Activated B cell treated with CpG ODN at 0.5 μM for 24 hours (primary cell): ENCODE data around the gene GRM7. TPM values are rescaled to one million over a fixed set of nuclear protein-coding genes. Genes with fewer than 3 reads are reported as not detected.

Experiments used
- ATAC-seq: fragments of 200-7000 bp; cut with Tn5 transposase; one replicate; pipeline ENCODE4 v1.10.0; 2021; ENCODE audit warnings: low read depth, mild to moderate bottlenecking, moderate library complexity
- CTCF ChIA-PET: fragments of 350-600 bp; sonication (Branson Sonifier 250); formaldehyde crosslinking; loops from one replicate; lab custom pipeline; 2021; ENCODE audit warnings: antibody characterized with exemption; lab: Charles Lee
- POLR2A ChIA-PET: fragments of 350-600 bp; sonication (Branson Sonifier 250); formaldehyde crosslinking; loops from one replicate; lab custom pipeline; 2021; ENCODE audit warnings: antibody characterized with exemption; lab: Charles Lee
- DNase-seq: peaks from one replicate; pipeline ENCODE4 v3.0.0; 2022
- H3K27ac Mint-ChIP-seq: one replicate; pipeline ENCODE4 v1.8.0; 2020; ENCODE audit warnings: mixed read lengths
- H3K27me3 Mint-ChIP-seq: one replicate; pipeline ENCODE4 v1.8.0; 2021; ENCODE audit warnings: mixed read lengths
- H3K36me3 Mint-ChIP-seq: one replicate; pipeline ENCODE4 v1.8.0; 2021; ENCODE audit warnings: low read depth, mixed read lengths
- H3K4me1 Mint-ChIP-seq: one replicate; pipeline ENCODE4 v1.8.0; 2021; ENCODE audit warnings: mixed read lengths
- H3K4me3 Mint-ChIP-seq: one replicate; pipeline ENCODE4 v1.8.0; 2020; ENCODE audit warnings: mild to moderate bottlenecking, mixed read lengths
- H3K9me3 Mint-ChIP-seq: one replicate; pipeline ENCODE4 v1.8.0; 2020; ENCODE audit warnings: mixed read lengths
- intact Hi-C: fragments of 100-400 bp; cut with micrococcal nuclease; formaldehyde crosslinking; loops from one replicate; pipeline ENCODE4 v1.15.1; 2024
- total RNA-seq: library from RNA; stranded (reverse); gene quantifications from 2 replicates; pipeline ENCODE4 v1.2.3, GENCODE V29; 2022
- TF ChIP-seq, protein P1 (sequence below): fragments of 200-600 bp; IDR thresholded peaks from one replicate; pipeline ENCODE4 v1.8.0; 2022; ENCODE audit warnings: antibody characterized with exemption, mild to moderate bottlenecking

Gene GRM7
- total RNA-seq, 1 donor from 2014 or later: not detected

DNA sequence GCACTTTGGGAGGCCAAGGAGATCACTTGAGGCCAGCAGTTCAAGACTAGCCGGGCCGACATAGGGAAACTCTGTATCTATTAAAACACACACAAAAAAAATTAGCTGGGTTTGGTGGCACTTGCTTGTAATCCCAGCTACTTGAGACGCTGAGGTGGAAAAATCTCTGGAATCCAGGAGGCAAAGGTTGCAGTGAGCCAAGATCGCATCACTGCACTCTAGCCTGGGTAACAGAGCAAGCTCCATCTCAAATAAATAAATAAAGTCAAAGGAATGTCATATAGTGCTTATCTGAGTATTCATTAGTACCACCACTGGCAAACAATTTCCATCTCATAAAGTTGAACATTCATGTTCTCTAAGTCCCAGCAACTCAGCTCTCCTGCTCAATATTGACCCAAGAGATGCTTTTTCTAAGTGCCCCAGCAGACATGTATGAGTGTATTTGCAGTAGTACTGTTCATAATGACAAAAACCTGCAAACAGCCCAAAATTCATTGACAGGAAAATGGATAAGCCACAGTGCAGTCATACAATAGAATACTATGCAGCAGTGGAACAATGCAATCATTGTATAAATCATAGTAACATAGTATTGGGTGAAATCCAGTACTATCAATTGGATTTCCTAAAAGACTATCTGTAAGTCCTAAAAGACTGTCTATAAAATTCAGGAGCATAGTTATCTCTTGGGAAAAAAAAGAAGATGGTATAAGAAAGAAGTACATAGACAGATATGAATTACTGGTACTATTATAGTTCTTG lies 889.2 kb downstream of the GRM7 start:
- Mint-ChIP-seq H3K9me3 (no peaks in the 10 kb centered on the region), H3K27ac (no peak overlapping the region), H3K4me1 (no peaks in the 10 kb centered on the region), H3K4me3 (no peak overlapping the region), H3K36me3 (no peaks in the 10 kb centered on the region), H3K27me3 (no peaks in the 10 kb centered on the region)
- TF ChIP-seq, protein P1, sequence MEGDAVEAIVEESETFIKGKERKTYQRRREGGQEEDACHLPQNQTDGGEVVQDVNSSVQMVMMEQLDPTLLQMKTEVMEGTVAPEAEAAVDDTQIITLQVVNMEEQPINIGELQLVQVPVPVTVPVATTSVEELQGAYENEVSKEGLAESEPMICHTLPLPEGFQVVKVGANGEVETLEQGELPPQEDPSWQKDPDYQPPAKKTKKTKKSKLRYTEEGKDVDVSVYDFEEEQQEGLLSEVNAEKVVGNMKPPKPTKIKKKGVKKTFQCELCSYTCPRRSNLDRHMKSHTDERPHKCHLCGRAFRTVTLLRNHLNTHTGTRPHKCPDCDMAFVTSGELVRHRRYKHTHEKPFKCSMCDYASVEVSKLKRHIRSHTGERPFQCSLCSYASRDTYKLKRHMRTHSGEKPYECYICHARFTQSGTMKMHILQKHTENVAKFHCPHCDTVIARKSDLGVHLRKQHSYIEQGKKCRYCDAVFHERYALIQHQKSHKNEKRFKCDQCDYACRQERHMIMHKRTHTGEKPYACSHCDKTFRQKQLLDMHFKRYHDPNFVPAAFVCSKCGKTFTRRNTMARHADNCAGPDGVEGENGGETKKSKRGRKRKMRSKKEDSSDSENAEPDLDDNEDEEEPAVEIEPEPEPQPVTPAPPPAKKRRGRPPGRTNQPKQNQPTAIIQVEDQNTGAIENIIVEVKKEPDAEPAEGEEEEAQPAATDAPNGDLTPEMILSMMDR: no peak
- ChIA-PET POLR2A (no interaction called here), CTCF (no interaction called here)
- ATAC-seq (no peak), DNase-seq (no peak)
- intact Hi-C loops: no loop called here

DNA sequence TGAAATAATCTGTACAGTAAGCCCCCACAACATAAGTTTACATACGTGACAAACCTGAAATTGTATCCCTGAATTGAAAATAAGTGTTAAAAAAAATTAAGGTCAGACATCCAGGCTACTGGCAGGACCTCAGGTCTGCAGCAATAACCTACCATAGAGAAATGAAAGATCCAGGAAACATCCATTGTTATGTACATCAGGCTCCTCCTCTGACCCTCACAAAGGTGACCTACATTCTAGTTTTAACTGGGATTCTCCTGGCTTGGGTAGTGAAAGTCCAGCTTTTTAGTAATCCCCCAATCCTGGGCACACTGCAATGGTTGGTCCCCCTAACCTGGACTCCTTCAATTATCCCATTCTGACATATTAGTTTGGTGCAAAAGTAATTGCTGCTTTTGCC lies 891.1 kb downstream of the GRM7 start:
- TF ChIP-seq, protein P1: no peak
- H3K27me3 Mint-ChIP-seq: no peaks in the 10 kb centered on the region
- no peak overlapping the region for H3K4me3 Mint-ChIP-seq
- intact Hi-C loops: no loop called here
- DNase-seq: no peak
- H3K27ac Mint-ChIP-seq: no peak overlapping the region
- H3K4me1 Mint-ChIP-seq: no peaks in the 10 kb centered on the region
- no peak for ATAC-seq
- H3K9me3 Mint-ChIP-seq: peaks cover 3% of the 10 kb centered on the region
- no peaks in the 10 kb centered on the region for H3K36me3 Mint-ChIP-seq
- ChIA-PET CTCF (no interaction called here), POLR2A (no interaction called here)

DNA sequence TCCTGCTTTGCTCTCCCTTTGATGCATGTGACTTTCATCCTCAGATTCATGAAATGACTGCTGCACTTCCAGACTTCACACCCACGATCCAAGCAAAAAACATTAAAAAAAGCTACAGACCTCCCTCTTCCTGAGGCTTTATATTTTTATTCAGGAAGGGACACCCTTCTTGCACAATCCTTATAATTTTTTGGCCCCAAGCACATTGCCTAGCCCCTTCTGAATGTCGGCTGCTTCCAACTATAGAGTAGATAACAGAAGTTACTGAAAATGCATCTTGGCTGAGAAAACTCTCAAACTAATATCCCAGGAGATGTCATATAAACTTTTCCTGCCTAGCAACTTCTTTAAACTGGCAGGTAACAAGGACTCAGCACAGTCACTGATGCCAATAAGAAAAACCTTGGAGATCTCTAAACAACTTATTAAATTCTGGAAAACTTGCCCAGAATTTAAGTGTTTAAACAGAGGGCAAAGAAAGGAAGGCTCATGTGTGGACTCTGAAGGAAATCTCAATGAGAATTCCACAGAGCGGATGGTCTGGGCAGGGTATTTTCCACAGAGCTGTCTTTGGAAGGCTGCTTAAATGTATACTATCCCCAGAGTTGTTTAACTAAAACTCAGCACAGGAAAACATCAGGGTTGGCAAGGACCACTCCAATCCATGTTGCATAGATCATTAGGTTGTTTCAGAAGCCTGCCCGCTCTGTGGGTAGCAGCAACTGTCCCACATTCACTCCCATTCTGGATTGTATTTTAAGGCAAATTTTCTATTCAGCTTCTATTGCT lies 893.9 kb downstream of the GRM7 start:
- TF ChIP-seq, protein P1: no peak
- no peak for ATAC-seq
- CTCF ChIA-PET: no interaction called here

DNA sequence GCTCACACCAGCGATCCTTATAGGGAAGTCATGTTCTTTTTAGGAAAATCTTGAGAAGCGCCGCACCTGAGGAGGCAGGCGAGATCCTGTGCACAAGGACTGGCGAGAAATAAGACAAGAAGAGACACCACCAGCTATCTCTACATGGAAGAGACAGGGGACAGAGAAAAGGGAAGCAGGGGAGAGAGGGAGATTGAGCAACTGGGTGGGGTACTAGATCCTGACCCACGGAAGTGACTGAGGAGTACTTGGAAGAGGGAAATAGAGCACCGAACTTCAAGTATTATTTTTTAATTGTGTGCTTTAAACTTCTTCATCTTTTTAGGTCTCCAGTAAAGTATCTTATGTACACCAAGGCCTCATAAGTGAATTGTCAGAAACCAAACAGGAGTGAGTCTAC lies 898.7 kb downstream of the GRM7 start:
- TF ChIP-seq, protein P1: no peak
- Mint-ChIP-seq H3K27ac (no peak overlapping the region), H3K9me3 (peaks cover 22% of the 10 kb centered on the region), H3K27me3 (no peaks in the 10 kb centered on the region), H3K4me1 (no peaks in the 10 kb centered on the region), H3K4me3 (no peak overlapping the region), H3K36me3 (no peaks in the 10 kb centered on the region)
- ChIA-PET POLR2A (no interaction called here), CTCF (no interaction called here)
- DNase-seq (no peak), ATAC-seq (no peak)
- intact Hi-C loops: no loop called here

More for the DNA sequence above, 893.9 kb downstream of the GRM7 start:
- Mint-ChIP-seq H3K9me3 (peaks cover 6% of the 10 kb centered on the region), H3K4me1 (no peaks in the 10 kb centered on the region), H3K36me3 (no peaks in the 10 kb centered on the region), H3K27ac (no peak overlapping the region), H3K4me3 (no peak overlapping the region), H3K27me3 (no peaks in the 10 kb centered on the region)
- POLR2A ChIA-PET: no interaction called here
- intact Hi-C loops: no loop called here
- no peak for DNase-seq

DNA sequence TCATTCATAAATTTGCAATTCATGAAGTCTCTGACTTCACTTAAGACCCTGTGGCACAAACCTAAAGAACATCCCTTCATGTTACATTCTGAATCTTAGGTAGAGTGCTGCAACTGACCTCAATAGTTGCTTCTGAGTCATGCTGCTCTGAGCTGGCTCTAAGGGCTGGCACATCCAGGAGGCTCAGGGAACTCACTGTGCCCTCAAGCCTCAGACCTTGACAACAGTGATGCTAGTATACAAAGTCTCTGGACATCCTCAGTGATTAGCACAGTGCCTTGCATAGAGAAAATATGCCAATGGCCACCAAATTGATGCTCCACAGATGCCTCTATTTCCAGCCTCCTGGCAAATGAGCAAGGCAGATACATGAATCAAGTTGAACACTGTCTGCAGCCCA lies 899.8 kb downstream of the GRM7 start:
- no peak overlapping the region for H3K27ac Mint-ChIP-seq
- intact Hi-C loops: no loop called here
- no peaks in the 10 kb centered on the region for H3K4me1 Mint-ChIP-seq
- H3K27me3 Mint-ChIP-seq: no peaks in the 10 kb centered on the region
- peaks cover 22% of the 10 kb centered on the region for H3K9me3 Mint-ChIP-seq
- DNase-seq (no peak), ATAC-seq (no peak)
- H3K4me3 Mint-ChIP-seq: no peak overlapping the region
- no peaks in the 10 kb centered on the region for H3K36me3 Mint-ChIP-seq
- ChIA-PET CTCF (no interaction called here), POLR2A (no interaction called here)
- TF ChIP-seq, protein P1: no peak
